ENCODE results near the gene GAR1. TPM values are rescaled to one million over a fixed set of nuclear protein-coding genes. Genes with fewer than 3 reads are reported as not detected.

GAR1 gene
- total and polyA plus RNA-seq, 7 donors = 4.4 to 37.4 (median 8.6) TPM

- H3K27me3 ChIP-seq = no peaks in the 10 kb centered on the region
- no peak for DNase-seq
- no peaks in the 10 kb centered on the region for H3K4me1 ChIP-seq
- H3K9me3 ChIP-seq = peaks cover 0 to 2% (median 0%) of the 10 kb centered on the region in 4 donors
- intact Hi-C loops (cut with DNase I) = no loop called here
- peaks cover 0 to 8% (median 2%) of the 10 kb centered on the region in 4 donors for H3K36me3 ChIP-seq
- no peak overlapping the region for H3K27ac ChIP-seq
- H3K4me3 ChIP-seq = no peak overlapping the region
- WGBS, 2 donors = 73% methylated on average over 11 of the region's 11 CpGs
- TF ChIP-seq POLR2AphosphoS5 (IDR thresholded peaks at IDR 0.05) (no peak), CTCF (IDR thresholded peaks at IDR 0.05) (no peak), POLR2A (IDR thresholded peaks at IDR 0.05) (no peak), EP300 (IDR thresholded peaks at IDR 0.05) (no peak)
These were observed 58.4 kb downstream of the GAR1 start for GRCh38 chr4:109873791-109874514.

Other genes with a start within 250 kb of the GAR1 start
- 10 to 100 TPM; 18.2 to 41.3 (median 26.8) TPM for gene CASP6, start 112.3 kb upstream of the GAR1 start, total RNA-seq
- 100 to 1,000 TPM in 1 of 3 donors, 10 to 100 TPM in 2; 63.6 to 101 (median 87.1) TPM for gene CASP6, start 112.3 kb upstream of the GAR1 start, polyA plus RNA-seq
- gene PLA2G12A, start 85.7 kb upstream of the GAR1 start, total RNA-seq = 10 to 100 TPM; 18.0 to 27.7 (median 23.0) TPM
- 10 to 100 TPM in 1 of 3 donors, 1 to 10 TPM in 2; 6.6 to 94.8 (median 9.3) TPM for gene PLA2G12A, start 85.7 kb upstream of the GAR1 start, polyA plus RNA-seq
- gene CFI, start 13.8 kb upstream of the GAR1 start, total RNA-seq = 10 to 100 TPM in 2 of 4 donors, 1 to 10 TPM in 2; 4.3 to 14.4 (median 9.0) TPM
- gene CFI, start 13.8 kb upstream of the GAR1 start, polyA plus RNA-seq = 1 to 10 TPM; 1.2 to 8.7 (median 1.2) TPM
- not detected for gene RRH, start 12.2 kb downstream of the GAR1 start, total RNA-seq
- not detected for gene RRH, start 12.2 kb downstream of the GAR1 start, polyA plus RNA-seq
- gene LRIT3, start 32.3 kb downstream of the GAR1 start, total RNA-seq = under 1 TPM in 3 of 4 donors, not detected in 1; 0.28 to 0.41 (median 0.33) TPM
- gene LRIT3, start 32.3 kb downstream of the GAR1 start, polyA plus RNA-seq = under 1 TPM in 1 of 3 donors, not detected in 2; 0.10 TPM
- gene EGF, start 97.1 kb downstream of the GAR1 start, total RNA-seq = 1 to 10 TPM in 1 of 4 donors, under 1 TPM in 3; 0.68 to 1.3 (median 0.77) TPM
- gene EGF, start 97.1 kb downstream of the GAR1 start, polyA plus RNA-seq = under 1 TPM in 2 of 3 donors, not detected in 1; 0.46 to 0.64 TPM

Data from sigmoid colon (tissue), 7 donors.